ENCODE results near the gene OGFRL1.
A peak's percentile ranks its signal among the peaks of the same experiment; 100 is the strongest.

OGFRL1 gene

GRCh38 chr6:71335544-71335943, 46.9 kb downstream of the OGFRL1 start:
- DNase-seq: peak; percentile 20

DNA sequence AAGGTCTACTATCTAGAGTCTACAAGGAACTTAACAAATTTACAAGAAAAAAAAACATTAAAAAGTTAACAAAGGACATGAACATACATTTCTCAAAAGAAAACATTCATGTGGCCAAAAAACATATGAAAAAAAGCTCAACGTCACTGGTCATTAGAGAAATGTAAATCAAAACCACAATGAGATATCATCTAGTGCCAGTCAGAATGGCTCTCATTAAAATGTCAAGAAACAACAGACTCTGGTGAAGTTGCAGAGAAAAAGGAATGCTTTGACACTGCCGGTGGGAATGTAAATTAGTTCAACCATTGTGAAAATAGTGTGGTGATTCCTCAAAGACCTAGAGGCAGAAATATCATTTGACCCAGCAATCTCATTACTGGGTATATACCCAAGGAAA, 48.3 kb downstream of the OGFRL1 start:
- DNase-seq: no peak

GRCh38 chr6:71338540-71339316, 50.1 kb downstream of the OGFRL1 start:
- DNase-seq: no peak

DNA sequence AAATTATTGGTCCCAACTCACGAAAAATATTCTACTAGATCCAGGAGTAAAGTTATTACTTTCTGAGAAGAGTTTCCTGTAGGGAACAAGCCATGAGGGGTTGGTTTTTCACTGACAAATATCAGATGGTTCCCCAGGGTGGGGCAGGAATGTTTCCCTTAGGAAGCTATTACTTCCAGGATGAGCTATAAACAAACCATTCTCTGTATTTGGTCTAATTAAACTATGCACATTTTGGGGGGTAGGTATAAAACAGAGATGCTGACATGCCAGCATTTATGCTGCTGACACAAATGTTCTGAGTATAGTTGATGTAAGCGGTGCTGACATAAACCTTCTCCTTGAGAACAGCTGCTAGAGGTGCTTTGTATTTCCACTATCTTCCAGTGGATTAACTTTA, 54.2 kb downstream of the OGFRL1 start:
- DNase-seq: no peak

- peak; percentile 93 for DNase-seq
Measured at GRCh38 chr6:71345476-71346333, 57.1 kb downstream of the OGFRL1 start.

GRCh38 chr6:71346334-71346694, 57.7 kb downstream of the OGFRL1 start:
- DNase-seq: no peak

- no peak for DNase-seq
Measured at GRCh38 chr6:71347119-71347518, 58.5 kb downstream of the OGFRL1 start.

GRCh38 chr6:71349395-71349794, 60.8 kb downstream of the OGFRL1 start:
- DNase-seq: peak; percentile 65

DNA sequence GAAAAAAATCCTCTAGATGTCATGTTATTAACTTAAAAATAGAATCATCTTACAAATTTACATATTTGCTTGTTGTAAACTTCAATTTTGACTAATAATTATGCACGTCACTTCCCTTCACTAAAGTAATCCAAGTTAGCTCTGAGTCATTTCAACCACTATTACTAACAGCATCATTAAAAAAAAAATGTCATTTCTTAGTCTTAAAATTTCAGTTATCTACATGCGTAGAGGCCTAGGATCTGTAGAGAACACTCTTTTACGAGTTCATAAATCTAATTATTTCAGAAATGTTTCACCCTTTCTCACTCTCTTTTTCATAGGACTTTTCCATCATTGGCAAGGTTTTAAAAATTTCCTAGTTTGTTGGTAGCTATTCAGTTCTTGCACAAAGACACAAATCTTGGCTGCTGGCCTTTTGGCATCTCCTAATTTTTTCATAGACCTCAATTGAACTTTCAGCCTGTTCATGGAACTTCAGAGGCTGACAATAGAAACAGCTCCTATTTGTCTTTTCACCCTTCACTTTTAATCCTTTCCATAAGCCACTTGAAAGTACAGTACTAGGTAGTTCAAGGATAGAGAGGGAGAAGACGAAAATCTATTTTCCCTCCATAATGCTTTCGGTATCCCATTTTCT, 61.5 kb downstream of the OGFRL1 start:
- no peak for DNase-seq

DNA sequence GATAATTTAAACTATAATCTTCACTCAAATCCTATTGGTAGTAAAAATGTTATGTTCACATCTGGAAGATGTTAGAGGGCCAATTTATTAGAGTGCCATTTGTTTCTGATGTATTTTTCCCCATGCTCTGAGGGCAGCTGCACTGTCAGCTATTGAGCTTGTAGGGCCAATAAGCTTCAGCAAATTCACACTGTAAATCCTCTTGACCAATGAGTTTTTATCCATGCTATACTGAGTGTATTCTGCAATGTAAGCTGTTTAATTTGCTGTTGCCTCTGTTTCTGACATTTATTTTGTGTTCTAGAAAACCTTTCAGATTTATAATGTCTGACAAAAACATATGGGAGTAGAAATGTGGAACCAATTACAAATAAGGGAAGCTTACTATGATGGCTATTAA, 62.6 kb downstream of the OGFRL1 start:
- no peak for DNase-seq

Measured in NCI-H69 (cell line).